ENCODE data around the gene EMB. TPM values are rescaled to one million over a fixed set of nuclear protein-coding genes. Genes with fewer than 3 reads are reported as not detected.
A peak's percentile ranks its signal among the peaks of the same experiment; 100 is the strongest.
"Not testable (repeated sequence)": the region's sequence is repeated elsewhere in the genome, so short reads cannot be mapped to it uniquely, and the experiment has no call there.

The EMB gene
- polyA plus RNA-seq, 3 donors = 51.9 to 191 (median 131) TPM

DNA sequence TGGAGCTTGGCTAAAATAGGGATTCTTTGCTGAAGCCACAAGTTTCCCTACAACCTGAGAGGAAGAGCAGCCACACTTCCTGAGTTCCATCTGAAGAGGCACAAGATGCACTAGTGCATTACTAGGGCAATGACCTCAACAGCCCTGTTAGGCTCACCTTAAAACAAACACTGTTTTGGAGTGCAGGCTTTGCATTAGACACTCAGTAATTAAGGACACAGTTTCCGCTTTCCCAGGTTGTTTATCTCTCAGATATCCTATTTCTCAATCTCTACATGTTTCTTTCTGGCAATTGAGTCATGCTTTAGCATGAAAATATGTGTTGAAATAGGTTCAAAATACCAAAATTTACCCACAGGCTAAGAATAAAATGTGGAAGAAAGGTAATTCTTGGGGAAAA, 34.2 kb downstream of the EMB start:
- H3K4me1 ChIP-seq (ENCODE audit: control insufficient read depth in 1 of 2, insufficient read depth in 2 of 2, low read length in 2 of 2) = peaks cover 8 to 12% of the 10 kb centered on the region in 2 donors
- H3K4me3 ChIP-seq (replicated peaks in 1 of 3; ENCODE audit: low read depth in 2 of 3, low read length in 3 of 3) = no peak overlapping the region
- peak overlapping the region in 1 of 2 donors; percentile 47 for H3K27ac ChIP-seq (ENCODE audit: low read depth in 1 of 2, low read length in 2 of 2)
- no peak overlapping the region for H3K4me2 ChIP-seq (replicated peaks; ENCODE audit: extremely low read depth, low read length, poor library complexity, severe bottlenecking)
- no CpG with 5 or more reads among the region's 1 CpG for WGBS (ENCODE audit: insufficient coverage)
- Mint-ChIP-seq H3K27me3 (ENCODE audit: low read depth in 3 of 3) (no peaks in the 10 kb centered on the region), H3K27ac (peak overlapping the region in 2 of 7 donors; percentile 30 to 38), H3K9me3 (no peaks in the 10 kb centered on the region), H3K36me3 (peaks cover 29 to 38% of the 10 kb centered on the region in 2 donors), H3K4me1 (peaks cover 31% of the 10 kb centered on the region), H3K4me3 (no peak overlapping the region)
- peaks cover 76% of the 10 kb centered on the region for H3K79me2 ChIP-seq (ENCODE audit: insufficient read depth, low read length)
- H2AFZ ChIP-seq (ENCODE audit: insufficient read depth, low read depth, low read length, poor library complexity, severe bottlenecking) = no peak overlapping the region
- DNase-seq = peak; percentile 13 to 40 (median 37)
- TF ChIP-seq CTCF (IDR thresholded peaks at IDR 0.05) = no peak
- peaks cover 4% of the 10 kb centered on the region for H4K20me1 ChIP-seq (ENCODE audit: insufficient read depth, low read length)
- no peak overlapping the region for H3K9ac ChIP-seq (ENCODE audit: insufficient read depth, low read length, poor library complexity, severe bottlenecking)
- no peaks in the 10 kb centered on the region for H3K9me3 ChIP-seq (replicated peaks in 1 of 2; ENCODE audit: control insufficient read depth in 1 of 2, insufficient read depth in 1 of 2, low read length in 2 of 2)
- intact Hi-C loops (cut with micrococcal nuclease) = no loop called here
- peaks cover 19 to 30% of the 10 kb centered on the region in 2 donors for H3K36me3 ChIP-seq (replicated peaks in 1 of 2; ENCODE audit: control insufficient read depth in 1 of 2, insufficient read depth in 2 of 2, low read length in 2 of 2)
- no peaks in the 10 kb centered on the region for H3K27me3 ChIP-seq (ENCODE audit: control insufficient read depth in 2 of 2, insufficient read depth in 2 of 2, low read length in 2 of 2)

DNA sequence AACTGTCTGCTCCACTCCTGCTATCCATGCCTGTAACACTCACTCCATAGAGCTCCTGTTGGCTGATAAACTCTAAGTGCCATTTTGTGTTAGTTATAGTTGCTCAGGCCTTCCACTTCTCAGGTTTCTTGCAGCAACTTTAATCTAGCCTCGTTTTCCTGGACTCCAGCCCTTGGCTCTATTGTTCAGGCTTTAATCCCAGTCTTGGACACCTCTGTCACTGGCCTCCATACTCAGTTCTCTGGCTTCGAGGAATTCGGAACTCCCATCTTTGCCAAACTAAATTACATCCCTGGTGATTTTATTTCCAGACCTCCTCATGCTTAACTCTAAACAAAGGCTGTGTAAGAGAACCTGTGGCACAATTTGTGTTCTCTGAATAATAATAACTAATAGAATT, 39.8 kb downstream of the EMB start:
- no peak overlapping the region for H3K4me2 ChIP-seq (replicated peaks; ENCODE audit: extremely low read depth, low read length, poor library complexity, severe bottlenecking)
- peaks cover 0 to under 1% of the 10 kb centered on the region in 2 donors for H3K4me1 ChIP-seq (ENCODE audit: control insufficient read depth in 1 of 2, insufficient read depth in 2 of 2, low read length in 2 of 2)
- H3K9ac ChIP-seq (ENCODE audit: insufficient read depth, low read length, poor library complexity, severe bottlenecking) = no peak overlapping the region
- peaks cover 33% of the 10 kb centered on the region for H3K79me2 ChIP-seq (ENCODE audit: insufficient read depth, low read length)
- peaks cover 36 to 79% of the 10 kb centered on the region in 2 donors for H3K36me3 ChIP-seq (replicated peaks in 1 of 2; ENCODE audit: control insufficient read depth in 1 of 2, insufficient read depth in 2 of 2, low read length in 2 of 2)
- peak overlapping the region in 3 of 7 donors; percentile 11 to 50 (median 47) for H3K27ac Mint-ChIP-seq
- H3K27me3 ChIP-seq (ENCODE audit: control insufficient read depth in 2 of 2, insufficient read depth in 2 of 2, low read length in 2 of 2) = no peaks in the 10 kb centered on the region
- H4K20me1 ChIP-seq (ENCODE audit: insufficient read depth, low read length) = no peaks in the 10 kb centered on the region
- no peak for DNase-seq
- TF ChIP-seq CTCF (IDR thresholded peaks at IDR 0.05) = no peak
- no peak overlapping the region for H3K4me3 Mint-ChIP-seq
- peak overlapping the region in 1 of 2 donors; percentile 4 for H3K27ac ChIP-seq (ENCODE audit: low read depth in 1 of 2, low read length in 2 of 2)
- H3K4me1 Mint-ChIP-seq = peaks cover 4% of the 10 kb centered on the region
- H3K9me3 ChIP-seq (replicated peaks in 1 of 2; ENCODE audit: control insufficient read depth in 1 of 2, insufficient read depth in 1 of 2, low read length in 2 of 2) = no peaks in the 10 kb centered on the region
- H3K9me3 Mint-ChIP-seq = no peaks in the 10 kb centered on the region
- no peak overlapping the region for H3K4me3 ChIP-seq (replicated peaks in 1 of 3; ENCODE audit: low read depth in 2 of 3, low read length in 3 of 3)
- peaks cover 56 to 68% of the 10 kb centered on the region in 2 donors for H3K36me3 Mint-ChIP-seq
- WGBS (ENCODE audit: insufficient coverage) = 100% methylated on average over 1 of the region's 3 CpGs
- no peaks in the 10 kb centered on the region for H3K27me3 Mint-ChIP-seq (ENCODE audit: low read depth in 3 of 3)
- H2AFZ ChIP-seq (ENCODE audit: insufficient read depth, low read depth, low read length, poor library complexity, severe bottlenecking) = no peak overlapping the region
- intact Hi-C loops (cut with micrococcal nuclease) = no loop called here

DNA sequence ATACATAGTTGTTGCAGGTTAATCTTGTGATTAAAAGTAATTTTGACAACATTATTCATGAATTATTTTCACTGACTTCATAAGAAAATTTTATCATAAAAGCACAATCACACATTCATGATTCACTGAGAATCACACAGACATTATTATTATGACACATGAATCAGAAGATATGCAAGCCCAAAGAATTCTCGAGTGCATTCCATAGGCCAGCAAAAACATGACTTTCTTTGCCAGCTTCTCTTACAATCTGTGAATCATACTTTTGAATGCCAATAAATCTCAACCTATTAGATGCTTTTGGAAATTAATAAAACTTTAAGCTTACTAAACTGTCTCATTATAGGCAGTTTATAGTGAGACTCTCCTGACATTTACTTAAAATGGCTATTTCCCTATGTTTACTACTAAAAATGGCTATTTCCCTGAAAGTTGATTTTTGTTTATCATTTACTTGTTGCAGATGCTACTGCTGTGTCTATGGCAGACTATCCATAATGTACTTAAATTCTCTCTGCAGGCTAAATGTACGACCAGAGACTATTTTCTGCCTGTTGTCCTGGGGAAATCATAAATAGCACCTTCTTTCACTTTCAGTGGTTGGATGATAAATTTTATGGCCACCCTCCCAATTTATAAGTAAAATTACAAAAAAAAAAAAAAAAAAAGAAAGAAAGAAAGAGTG, 47.0 kb downstream of the EMB start:
- peaks cover 20% of the 10 kb centered on the region for H3K4me1 Mint-ChIP-seq
- H2AFZ ChIP-seq (ENCODE audit: insufficient read depth, low read depth, low read length, poor library complexity, severe bottlenecking); H3K9ac ChIP-seq (ENCODE audit: insufficient read depth, low read length, poor library complexity, severe bottlenecking); DNase-seq; H3K9me3 Mint-ChIP-seq; H3K4me2 ChIP-seq (replicated peaks; ENCODE audit: extremely low read depth, low read length, poor library complexity, severe bottlenecking); H3K27ac ChIP-seq (ENCODE audit: low read depth in 1 of 2, low read length in 2 of 2); H3K4me1 ChIP-seq (ENCODE audit: control insufficient read depth in 1 of 2, insufficient read depth in 2 of 2, low read length in 2 of 2); H3K9me3 ChIP-seq (replicated peaks in 1 of 2; ENCODE audit: control insufficient read depth in 1 of 2, insufficient read depth in 1 of 2, low read length in 2 of 2); H3K4me3 ChIP-seq (replicated peaks in 1 of 3; ENCODE audit: low read depth in 2 of 3, low read length in 3 of 3); intact Hi-C loops (cut with micrococcal nuclease); H4K20me1 ChIP-seq (ENCODE audit: insufficient read depth, low read length); H3K27ac Mint-ChIP-seq; H3K4me3 Mint-ChIP-seq; H3K27me3 Mint-ChIP-seq (ENCODE audit: low read depth in 3 of 3); H3K27me3 ChIP-seq (ENCODE audit: control insufficient read depth in 2 of 2, insufficient read depth in 2 of 2, low read length in 2 of 2): not testable (repeated sequence)
- H3K36me3 Mint-ChIP-seq = peaks cover 51 to 54% of the 10 kb centered on the region in 2 donors
- peaks cover 20% of the 10 kb centered on the region for H3K79me2 ChIP-seq (ENCODE audit: insufficient read depth, low read length)
- no CpG with 5 or more reads among the region's 2 CpGs for WGBS (ENCODE audit: insufficient coverage)
- peaks cover 13 to 59% of the 10 kb centered on the region in 2 donors for H3K36me3 ChIP-seq (replicated peaks in 1 of 2; ENCODE audit: control insufficient read depth in 1 of 2, insufficient read depth in 2 of 2, low read length in 2 of 2)

Data from CD14-positive monocyte (primary cell).